Mammary epithelial cell (primary cell): ENCODE measurements around the gene SH2D3A.

ENCODE experiments used
- EZH2 ChIP-seq: IDR thresholded peaks from 2 replicates; pipeline ENCODE4 v1.6.1; 2012; ENCODE audit warnings: low read length, inconsistent platforms, borderline replicate concordance
- TF ChIP-seq, protein P1 (sequence below), 2 donors: IDR thresholded peaks in 1 of 2; conservative IDR thresholded peaks in 1 of 2; 2 replicates each; pipeline ENCODE4 v1.5.1; 2011 to 2012; ENCODE audit warnings: inconsistent platforms in 2 of 2, low read length in 2 of 2, mild to moderate bottlenecking in 2 of 2, control low read depth in 1 of 2, low read depth in 1 of 2; ENCODE audit not compliant: insufficient read depth in 1 of 2; ENCODE audit errors: extremely low read depth in 1 of 2

DNA sequence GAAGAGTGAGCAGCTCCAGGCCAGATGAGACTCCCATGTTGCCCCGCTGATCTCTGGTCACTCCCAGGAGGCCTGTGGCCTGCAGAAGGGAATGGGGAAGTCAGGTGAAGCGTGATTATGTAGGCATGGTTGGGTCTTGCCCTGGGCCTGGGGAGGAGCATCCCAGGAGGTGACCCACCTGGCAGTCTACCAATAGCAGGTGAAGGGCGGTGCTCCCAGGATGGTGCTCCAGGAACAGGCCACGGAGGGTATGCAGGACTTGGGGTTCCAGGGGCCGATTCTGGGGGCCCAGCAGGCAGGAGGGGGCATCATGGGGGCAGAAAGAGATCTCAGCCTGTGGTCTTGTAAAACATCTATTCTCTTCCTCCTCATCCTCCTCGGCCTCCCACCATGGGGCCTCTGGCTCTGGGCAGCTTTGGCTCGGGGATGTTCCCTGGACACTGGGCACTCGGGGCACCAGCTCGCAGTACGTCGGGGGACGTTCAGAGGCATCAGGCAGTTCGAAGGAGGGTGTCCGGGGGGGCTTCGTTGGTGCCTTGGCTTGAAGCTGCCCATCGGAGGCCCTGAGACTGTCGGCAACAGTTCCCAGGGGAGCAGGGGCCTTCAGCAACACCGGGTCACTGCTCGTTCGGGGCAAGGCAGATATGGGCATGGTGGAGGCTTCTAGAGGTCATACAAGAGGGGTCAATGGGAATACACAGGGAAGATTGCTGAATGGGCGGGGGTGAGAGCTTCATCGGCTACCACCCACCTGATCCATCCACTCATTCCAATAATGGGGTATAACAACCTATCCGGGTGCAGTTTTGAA lies 12.4 kb downstream of the SH2D3A start:
- TF ChIP-seq, protein P1, sequence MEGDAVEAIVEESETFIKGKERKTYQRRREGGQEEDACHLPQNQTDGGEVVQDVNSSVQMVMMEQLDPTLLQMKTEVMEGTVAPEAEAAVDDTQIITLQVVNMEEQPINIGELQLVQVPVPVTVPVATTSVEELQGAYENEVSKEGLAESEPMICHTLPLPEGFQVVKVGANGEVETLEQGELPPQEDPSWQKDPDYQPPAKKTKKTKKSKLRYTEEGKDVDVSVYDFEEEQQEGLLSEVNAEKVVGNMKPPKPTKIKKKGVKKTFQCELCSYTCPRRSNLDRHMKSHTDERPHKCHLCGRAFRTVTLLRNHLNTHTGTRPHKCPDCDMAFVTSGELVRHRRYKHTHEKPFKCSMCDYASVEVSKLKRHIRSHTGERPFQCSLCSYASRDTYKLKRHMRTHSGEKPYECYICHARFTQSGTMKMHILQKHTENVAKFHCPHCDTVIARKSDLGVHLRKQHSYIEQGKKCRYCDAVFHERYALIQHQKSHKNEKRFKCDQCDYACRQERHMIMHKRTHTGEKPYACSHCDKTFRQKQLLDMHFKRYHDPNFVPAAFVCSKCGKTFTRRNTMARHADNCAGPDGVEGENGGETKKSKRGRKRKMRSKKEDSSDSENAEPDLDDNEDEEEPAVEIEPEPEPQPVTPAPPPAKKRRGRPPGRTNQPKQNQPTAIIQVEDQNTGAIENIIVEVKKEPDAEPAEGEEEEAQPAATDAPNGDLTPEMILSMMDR (conservative IDR thresholded peaks at IDR 0.05 in 1 of 2, IDR thresholded peaks at IDR 0.05 in 1 of 2; ENCODE audit: extremely low read depth in 1 of 2, insufficient read depth in 1 of 2, low read depth in 1 of 2, low read length in 2 of 2), result no peak
- no peak for TF ChIP-seq EZH2
